Diencephalon (tissue), 1 donor: ENCODE data around the gene MS4A3. TPM values are rescaled to one million over a fixed set of nuclear protein-coding genes. Genes with fewer than 3 reads are reported as not detected.

Experiments
- total RNA-seq: library from RNA; depleted of rRNA; stranded (reverse); fragments of >200 nt; gene quantifications from one replicate; pipeline ENCODE4 v1.2.3, GENCODE V29; 2014

The MS4A3 gene, protein sequence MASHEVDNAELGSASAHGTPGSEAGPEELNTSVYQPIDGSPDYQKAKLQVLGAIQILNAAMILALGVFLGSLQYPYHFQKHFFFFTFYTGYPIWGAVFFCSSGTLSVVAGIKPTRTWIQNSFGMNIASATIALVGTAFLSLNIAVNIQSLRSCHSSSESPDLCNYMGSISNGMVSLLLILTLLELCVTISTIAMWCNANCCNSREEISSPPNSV
- total RNA-seq = 1.6 TPM

DNA sequence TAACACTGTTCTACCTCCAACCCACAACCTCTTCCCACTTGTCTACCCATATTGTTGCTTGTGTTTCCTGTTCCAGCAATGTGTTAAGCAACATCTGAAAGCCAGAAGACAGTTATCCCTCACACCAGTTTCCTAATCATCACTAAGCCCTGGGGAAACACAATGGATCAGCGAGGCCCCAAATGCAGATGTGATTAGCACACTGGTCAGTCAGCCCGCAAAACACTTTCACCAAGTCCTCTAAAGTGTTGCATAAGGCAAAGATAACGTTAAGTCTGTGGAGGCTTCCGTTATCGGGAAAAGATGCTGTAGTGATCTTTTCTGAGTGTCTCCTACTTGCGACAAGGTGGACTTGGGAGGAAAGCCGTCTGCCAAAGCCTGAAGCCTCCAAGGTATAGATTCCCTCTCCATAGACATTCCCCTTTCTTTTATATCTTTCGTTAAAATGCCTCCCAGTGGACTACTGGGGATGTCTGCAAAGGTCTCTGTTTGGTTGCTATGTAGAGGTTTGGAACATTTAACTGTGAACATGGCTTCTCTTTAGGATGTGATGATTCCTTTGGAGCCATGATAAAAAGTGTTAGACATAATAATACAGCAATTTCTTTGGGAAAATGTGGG lies at the start of gene MS4A3:
Gene MS4A3 (plus strand): TSS at position 317 of the 621 bp plus-strand sequence. CDS start 4,496 bp downstream, outside the sequence.

DNA sequence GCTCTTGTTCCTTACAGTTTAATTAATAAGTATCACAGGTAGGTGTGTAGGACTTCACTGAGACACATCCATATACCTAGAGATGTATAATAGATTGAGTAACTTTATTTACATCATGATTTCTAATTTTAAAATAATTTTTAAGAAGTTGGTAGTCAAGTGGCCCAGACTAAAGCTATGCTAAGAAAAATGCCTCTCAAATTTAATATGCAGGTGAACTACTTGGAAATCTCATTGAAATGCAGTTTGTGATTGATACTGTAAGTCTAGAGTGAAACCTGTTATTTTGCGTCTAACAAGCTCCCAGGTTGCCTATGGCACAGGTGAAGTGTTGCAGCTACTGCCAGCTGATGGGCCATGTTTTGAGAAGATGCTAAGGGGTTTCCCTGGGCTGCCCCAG lies 39.6 kb upstream of the MS4A3 start, which contains the start of gene OOSP4B:
Gene OOSP4B (plus strand): TSS at position 301 of the 400 bp plus-strand sequence.

DNA sequence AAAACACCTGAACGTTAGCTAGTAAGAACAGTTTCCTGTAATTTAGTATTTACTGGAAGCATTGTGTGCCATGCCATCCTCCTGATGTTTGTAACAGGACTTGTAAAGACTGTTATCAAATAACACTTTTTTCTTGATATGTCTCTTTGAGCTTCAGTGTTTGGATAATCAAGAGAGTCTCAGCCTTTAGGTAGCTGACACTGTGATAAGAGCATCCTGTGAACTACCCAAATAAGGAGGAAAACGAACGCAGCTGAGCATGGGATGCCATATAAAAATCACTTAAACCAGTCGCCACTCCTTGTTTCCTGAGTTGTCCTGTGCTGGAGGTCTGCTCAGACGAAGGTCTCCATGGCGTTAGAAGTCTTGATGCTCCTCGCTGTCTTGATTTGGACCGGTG lies 16.4 kb upstream of the MS4A3 start, which contains the start of gene OOSP2:
Gene OOSP2 (plus strand): TSS at position 301 of the 400 bp plus-strand sequence. CDS start 51 bp downstream, at position 352.

DNA sequence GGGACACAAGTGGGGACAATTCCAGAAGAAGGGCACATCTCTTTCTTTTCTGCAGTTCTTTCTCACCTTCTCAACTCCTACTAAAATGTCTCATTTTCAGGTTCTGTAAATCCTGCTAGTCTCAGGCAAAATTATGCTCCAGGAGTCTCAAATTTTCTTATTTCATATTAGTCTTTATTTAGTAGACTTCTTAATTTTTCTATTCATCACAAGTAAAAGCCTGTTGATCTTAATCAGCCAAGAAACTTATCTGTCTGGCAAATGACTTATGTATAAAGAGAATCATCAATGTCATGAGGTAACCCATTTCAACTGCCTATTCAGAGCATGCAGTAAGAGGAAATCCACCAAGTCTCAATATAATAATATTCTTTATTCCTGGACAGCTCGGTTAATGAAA lies 31.9 kb downstream of the MS4A3 start, which contains the start of gene MS4A2:
Gene MS4A2 (plus strand): TSS at position 301 of the 400 bp plus-strand sequence. CDS start 102 bp downstream, outside the sequence.

Other genes with a start within 250 kb of the MS4A3 start
- 21.0 TPM for gene MRPL16, start 245.9 kb upstream of the MS4A3 start, total RNA-seq
- gene CBLIF, start 211.2 kb upstream of the MS4A3 start, total RNA-seq = not detected
- gene TCN1, start 190.2 kb upstream of the MS4A3 start, total RNA-seq = not detected
- not detected for gene OOSP3, start 177.9 kb upstream of the MS4A3 start, total RNA-seq
- gene OOSP1, start 118.2 kb upstream of the MS4A3 start, total RNA-seq = not detected
- not detected for gene OOSP4A, start 92.6 kb upstream of the MS4A3 start, total RNA-seq
- not detected for gene OOSP4B, start 39.5 kb upstream of the MS4A3 start, total RNA-seq
- not detected for gene OOSP2, start 16.3 kb upstream of the MS4A3 start, total RNA-seq
- under 0.01 TPM for gene MS4A2, start 32.0 kb downstream of the MS4A3 start, total RNA-seq
- 2.5 TPM for gene MS4A6A, start 126.4 kb downstream of the MS4A3 start, total RNA-seq
- gene MS4A4E, start 186.5 kb downstream of the MS4A3 start, total RNA-seq = not detected
- gene MS4A4A, start 224.0 kb downstream of the MS4A3 start, total RNA-seq = 2.1 TPM